Bronchial epithelial cell (primary cell): Measurements from ENCODE around the gene PARP11. TPM values are rescaled to one million over a fixed set of nuclear protein-coding genes. Genes with fewer than 3 reads are reported as not detected.

ENCODE experiments used
- DNase-seq: peaks from one replicate; pipeline ENCODE4 v3.0.0-alpha.2; 2010; ENCODE audit warnings: low read depth
- FAIRE-seq: peaks from 2 replicates; lab custom pipeline; 2011; peaks lifted over from hg19 to GRCh38; lab: Jason Lieb, UNC
- H3K27me3 ChIP-seq: 2 replicates; pipeline ENCODE4 v1.5.1; 2011; ENCODE audit warnings: low read length; ENCODE audit not compliant: control insufficient read depth, insufficient read depth
- H3K36me3 ChIP-seq: 2 replicates; pipeline ENCODE4 v1.5.1; 2011; ENCODE audit warnings: low read length; ENCODE audit not compliant: control insufficient read depth, insufficient read depth
- H3K4me3 ChIP-seq: 2 replicates; pipeline ENCODE4 v1.5.1; 2011; ENCODE audit warnings: mild to moderate bottlenecking, low read depth, low read length, control low read depth
- total RNA-seq: library from RNA; depleted of rRNA; stranded (reverse); fragments of >200 nt; gene quantifications from 2 replicates; pipeline ENCODE4 v1.2.1, GENCODE V29; 2014
- TF ChIP-seq, protein P1 (sequence below): IDR thresholded peaks from 2 replicates; pipeline ENCODE4 v1.5.1; 2011; ENCODE audit warnings: mild to moderate bottlenecking, moderate library complexity, low read length, control low read depth, inconsistent platforms; ENCODE audit not compliant: insufficient read depth, severe bottlenecking

The PARP11 gene
- total RNA-seq, 1 donor from 2014 or later: 1.8 TPM

DNA sequence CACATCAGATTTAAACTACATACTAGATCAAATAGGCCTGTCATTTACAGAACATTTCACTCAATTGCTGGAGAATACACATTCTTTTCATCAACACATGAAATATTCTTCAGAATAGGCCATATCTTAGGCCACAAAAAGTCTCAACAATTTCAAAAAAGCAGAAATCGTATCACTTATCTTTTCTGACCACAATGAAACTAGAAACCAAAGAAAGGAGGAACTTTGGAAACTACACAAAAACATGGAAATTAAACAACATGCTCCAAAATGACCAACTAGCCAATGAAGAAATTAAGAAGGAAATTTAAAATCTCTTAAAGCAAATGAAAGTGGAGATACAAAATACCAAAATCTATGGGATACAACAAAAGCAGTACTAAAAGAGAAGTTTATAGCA lies 35.1 kb downstream of the PARP11 start:
- H3K4me3 ChIP-seq: no peak overlapping the region
- TF ChIP-seq, protein P1, sequence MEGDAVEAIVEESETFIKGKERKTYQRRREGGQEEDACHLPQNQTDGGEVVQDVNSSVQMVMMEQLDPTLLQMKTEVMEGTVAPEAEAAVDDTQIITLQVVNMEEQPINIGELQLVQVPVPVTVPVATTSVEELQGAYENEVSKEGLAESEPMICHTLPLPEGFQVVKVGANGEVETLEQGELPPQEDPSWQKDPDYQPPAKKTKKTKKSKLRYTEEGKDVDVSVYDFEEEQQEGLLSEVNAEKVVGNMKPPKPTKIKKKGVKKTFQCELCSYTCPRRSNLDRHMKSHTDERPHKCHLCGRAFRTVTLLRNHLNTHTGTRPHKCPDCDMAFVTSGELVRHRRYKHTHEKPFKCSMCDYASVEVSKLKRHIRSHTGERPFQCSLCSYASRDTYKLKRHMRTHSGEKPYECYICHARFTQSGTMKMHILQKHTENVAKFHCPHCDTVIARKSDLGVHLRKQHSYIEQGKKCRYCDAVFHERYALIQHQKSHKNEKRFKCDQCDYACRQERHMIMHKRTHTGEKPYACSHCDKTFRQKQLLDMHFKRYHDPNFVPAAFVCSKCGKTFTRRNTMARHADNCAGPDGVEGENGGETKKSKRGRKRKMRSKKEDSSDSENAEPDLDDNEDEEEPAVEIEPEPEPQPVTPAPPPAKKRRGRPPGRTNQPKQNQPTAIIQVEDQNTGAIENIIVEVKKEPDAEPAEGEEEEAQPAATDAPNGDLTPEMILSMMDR: no peak
- DNase-seq (no peak), FAIRE-seq (no peak)
- no peaks in the 10 kb centered on the region for H3K27me3 ChIP-seq
- no peaks in the 10 kb centered on the region for H3K36me3 ChIP-seq

DNA sequence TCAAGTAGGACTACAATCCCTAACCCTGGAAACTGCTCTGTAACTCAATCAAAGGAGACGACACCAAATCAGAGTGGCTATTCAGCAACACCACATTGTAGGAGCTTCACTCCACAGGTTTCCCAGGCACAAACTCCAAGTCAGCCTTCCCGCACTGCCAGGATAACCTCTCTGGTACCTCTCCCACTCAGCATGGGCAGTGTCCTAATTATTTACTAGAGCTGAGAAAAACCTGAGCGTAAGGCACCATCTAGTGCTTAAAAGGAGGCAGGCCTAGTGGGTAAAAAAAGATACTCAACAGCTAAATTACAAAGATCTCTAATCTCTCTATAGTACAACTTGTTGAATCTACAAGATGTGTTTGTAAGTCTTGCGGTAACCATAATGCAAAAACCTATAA lies 36.1 kb downstream of the PARP11 start:
- DNase-seq: no peak
- Histone ChIP-seq H3K36me3 (no peaks in the 10 kb centered on the region), H3K4me3 (no peak overlapping the region), H3K27me3 (no peaks in the 10 kb centered on the region)
- no peak for FAIRE-seq
- TF ChIP-seq, protein P1: no peak

DNA sequence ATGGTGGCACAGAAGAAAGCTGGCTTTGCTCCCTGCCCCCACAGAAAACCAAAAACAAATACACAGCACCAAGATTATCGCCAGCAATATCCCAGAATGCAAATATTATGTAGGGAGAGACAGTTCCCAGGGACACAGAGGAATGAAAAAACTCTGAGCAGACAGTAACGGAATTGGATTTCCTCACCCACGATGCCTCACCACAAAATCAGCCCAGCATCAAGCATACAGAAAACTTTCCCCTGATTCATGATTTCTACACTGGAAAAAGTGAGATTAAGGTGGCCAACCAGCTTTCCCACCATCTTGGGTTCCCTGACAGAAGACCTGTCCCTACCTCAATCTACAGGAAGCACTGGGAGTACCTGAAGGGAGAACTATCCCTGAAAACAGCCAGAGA lies 36.6 kb downstream of the PARP11 start:
- H3K4me3 ChIP-seq: no peak overlapping the region
- DNase-seq (no peak), FAIRE-seq (no peak)
- TF ChIP-seq, protein P1: no peak
- H3K27me3 ChIP-seq: no peaks in the 10 kb centered on the region
- H3K36me3 ChIP-seq: no peaks in the 10 kb centered on the region

DNA sequence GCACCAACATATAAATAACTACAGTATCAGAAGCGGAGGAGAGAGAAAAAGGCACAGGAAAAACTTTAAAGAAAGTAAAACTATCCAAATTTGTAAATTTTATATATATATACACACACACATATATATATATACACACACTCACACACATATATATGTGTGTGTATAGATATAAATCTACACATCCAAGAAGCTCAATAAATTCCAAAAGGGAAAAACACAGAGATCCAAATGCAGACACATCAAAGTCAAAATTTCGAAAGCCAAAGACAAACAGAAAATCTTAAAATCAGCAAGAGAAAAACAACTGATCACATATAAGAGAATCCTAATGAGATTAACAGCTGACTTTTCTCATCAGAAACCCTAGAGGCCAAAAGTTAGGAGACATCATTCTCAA lies 37.3 kb downstream of the PARP11 start:
- Histone ChIP-seq H3K27me3 (no peaks in the 10 kb centered on the region), H3K4me3 (no peak overlapping the region), H3K36me3 (no peaks in the 10 kb centered on the region)
- TF ChIP-seq, protein P1: no peak
- FAIRE-seq (no peak), DNase-seq (no peak)

DNA sequence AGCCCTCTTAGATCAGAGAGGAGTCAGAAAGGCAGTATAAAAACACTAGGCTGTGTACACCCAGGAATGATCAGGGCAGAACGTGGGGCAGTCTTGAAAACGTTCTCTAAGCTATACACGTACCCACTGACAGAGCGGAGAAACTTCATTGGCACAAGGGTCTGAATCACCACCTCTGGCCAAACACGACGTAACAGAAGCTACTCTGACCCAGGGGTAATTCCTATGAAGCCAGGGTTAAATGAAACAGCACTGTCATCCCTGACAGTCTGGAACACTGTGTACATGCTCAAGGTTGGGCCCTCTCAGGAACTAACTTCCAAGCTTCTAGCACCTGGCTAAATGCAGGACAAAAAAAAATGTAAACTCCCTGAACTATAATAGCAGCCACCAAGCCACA lies 38.4 kb downstream of the PARP11 start:
- DNase-seq (no peak), FAIRE-seq (no peak)
- Histone ChIP-seq H3K27me3 (no peaks in the 10 kb centered on the region), H3K4me3 (no peak overlapping the region), H3K36me3 (no peaks in the 10 kb centered on the region)
- TF ChIP-seq, protein P1: no peak

DNA sequence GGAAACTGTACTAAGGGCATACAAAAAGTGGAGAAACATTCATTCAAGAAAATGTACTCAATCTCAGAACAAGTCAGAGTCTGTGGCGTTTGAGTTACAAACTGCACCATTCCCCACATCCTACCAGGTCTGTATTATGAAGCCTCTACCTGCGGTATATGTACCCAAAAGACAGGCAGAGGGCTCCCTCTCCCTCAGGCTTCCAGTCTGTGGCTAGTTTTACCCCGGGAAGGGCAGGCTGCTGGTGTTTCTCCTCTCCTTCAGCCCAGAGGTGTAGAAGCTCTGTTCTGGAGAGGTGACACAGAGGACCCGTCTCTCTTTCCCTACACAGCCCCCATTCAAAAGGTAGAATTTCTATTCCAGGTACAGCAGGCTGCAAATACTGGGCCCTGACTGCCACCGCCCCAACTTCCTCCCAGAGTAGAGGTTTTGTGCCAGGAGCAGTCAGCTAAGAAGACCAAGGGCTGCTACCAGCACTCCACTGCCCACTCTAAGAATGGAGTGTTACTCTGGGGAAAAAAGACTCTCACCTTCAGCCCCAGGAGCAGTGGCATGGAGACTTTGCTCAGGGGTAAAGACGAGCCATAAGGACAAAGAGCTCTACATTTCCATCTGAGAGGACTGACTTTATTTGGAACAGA lies 39.4 kb downstream of the PARP11 start:
- TF ChIP-seq, protein P1: no peak
- H3K4me3 ChIP-seq: no peak overlapping the region
- no peak for DNase-seq
- H3K36me3 ChIP-seq: no peaks in the 10 kb centered on the region
- H3K27me3 ChIP-seq: no peaks in the 10 kb centered on the region
- no peak for FAIRE-seq
